GM23338 (cell line): ENCODE results near the gene CALCB. TPM values are rescaled to one million over a fixed set of nuclear protein-coding genes. Genes with fewer than 3 reads are reported as not detected.

ENCODE experiments used
- ATAC-seq: fragments of 200-7000 bp; cut with Tn5 transposase; 3 replicates; pipeline ENCODE4 v1.9.1; 2020
- DNase-seq: peaks from one replicate; pipeline ENCODE4 v3.0.0-alpha.2; 2015; ENCODE audit warnings: low spot score
- H2AFZ ChIP-seq: fragments of 200-600 bp; sonication (generic); 2 replicates; pipeline ENCODE4 v1.8.0; 2016; ENCODE audit warnings: antibody characterized with exemption, mild to moderate bottlenecking, moderate library complexity
- H3F3A ChIP-seq: fragments of 200-600 bp; sonication (generic); replicated peaks from 2 replicates; pipeline ENCODE4 v1.8.0; 2017; ENCODE audit warnings: antibody characterized with exemption, mixed run types, low read depth
- H3K27ac ChIP-seq: fragments of 200-600 bp; sonication (generic); 2 replicates; pipeline ENCODE4 v1.6.1; 2016; ENCODE audit warnings: low read depth
- H3K27me3 ChIP-seq: fragments of 200-600 bp; sonication (generic); 2 replicates; pipeline ENCODE4 v1.8.0; 2016; ENCODE audit warnings: mild to moderate bottlenecking, mixed run types, moderate library complexity; ENCODE audit not compliant: insufficient read depth
- H3K36me3 ChIP-seq: fragments of 200-600 bp; sonication (generic); 2 replicates; pipeline ENCODE4 v1.8.0; 2016; ENCODE audit warnings: mild to moderate bottlenecking; ENCODE audit not compliant: insufficient read depth
- H3K4me1 ChIP-seq: fragments of 200-600 bp; sonication (generic); 2 replicates; pipeline ENCODE4 v1.8.0; 2016; ENCODE audit warnings: mild to moderate bottlenecking, moderate library complexity; ENCODE audit not compliant: insufficient read depth
- H3K4me2 ChIP-seq: fragments of 200-600 bp; sonication (generic); 2 replicates; pipeline ENCODE4 v1.7.1; 2017; ENCODE audit warnings: mixed run types
- H3K4me3 ChIP-seq: fragments of 200-600 bp; sonication (generic); 2 replicates; pipeline ENCODE4 v1.6.1; 2016; ENCODE audit warnings: mixed run types
- H3K79me2 ChIP-seq: fragments of 200-600 bp; sonication (generic); replicated peaks from 2 replicates; pipeline ENCODE4 v1.8.0; 2017; ENCODE audit warnings: mild to moderate bottlenecking; ENCODE audit not compliant: insufficient read depth
- H3K9me2 ChIP-seq: fragments of 200-600 bp; sonication (generic); 2 replicates; pipeline ENCODE4 v1.8.0; 2017; ENCODE audit not compliant: insufficient read depth
- H4K20me1 ChIP-seq: fragments of 200-600 bp; sonication (generic); replicated peaks from 2 replicates; pipeline ENCODE4 v1.8.0; 2017; ENCODE audit warnings: mild to moderate bottlenecking; ENCODE audit not compliant: insufficient read depth
- H3K27ac Mint-ChIP-seq: 2 replicates; pipeline ENCODE4 v1.8.0; 2020; ENCODE audit warnings: inconsistent platforms, mild to moderate bottlenecking, moderate library complexity, mixed read lengths
- H3K27me3 Mint-ChIP-seq: 3 replicates; pipeline ENCODE4 v1.8.0; 2022; ENCODE audit warnings: low read depth, mild to moderate bottlenecking, moderate library complexity, mixed read lengths, inconsistent platforms; ENCODE audit not compliant: insufficient read depth, poor library complexity
- H3K36me3 Mint-ChIP-seq: 3 replicates; pipeline ENCODE4 v1.8.0; 2021; ENCODE audit warnings: low read depth, mild to moderate bottlenecking, inconsistent platforms, moderate library complexity, mixed read lengths
- H3K4me1 Mint-ChIP-seq: 3 replicates; pipeline ENCODE4 v1.8.0; 2020; ENCODE audit warnings: mild to moderate bottlenecking, inconsistent platforms, mixed read lengths
- H3K4me3 Mint-ChIP-seq: 3 replicates; pipeline ENCODE4 v1.8.0; 2021; ENCODE audit warnings: moderate library complexity, mild to moderate bottlenecking, inconsistent platforms, mixed read lengths
- H3K9me3 Mint-ChIP-seq: 3 replicates; pipeline ENCODE4 v1.8.0; 2020; ENCODE audit warnings: moderate library complexity, mild to moderate bottlenecking, inconsistent platforms, mixed read lengths
- EZH2 ChIP-seq: fragments of 200-600 bp; sonication (generic); IDR thresholded peaks from one replicate; pipeline ENCODE4 v1.8.0; 2017; ENCODE audit warnings: antibody characterized with exemption, mild to moderate bottlenecking, low read depth; ENCODE audit not compliant: unreplicated experiment
- NANOG ChIP-seq: IDR thresholded peaks from 2 replicates; pipeline ENCODE4 v1.6.1; 2016; ENCODE audit warnings: antibody characterized with exemption, borderline replicate concordance
- STAT1 ChIP-seq: IDR thresholded peaks from one replicate; pipeline ENCODE4 v1.6.1; 2016; ENCODE audit warnings: antibody characterized with exemption; ENCODE audit not compliant: unreplicated experiment
- ZNF114 ChIP-seq: fragments of 250-450 bp; sonication (Bioruptor Pico); IDR thresholded peaks from 2 replicates; pipeline ENCODE4 v1.5.0; 2020; ENCODE audit warnings: mild to moderate bottlenecking, moderate library complexity
- polyA plus RNA-seq: library from polyadenylated mRNA; unstranded; fragments of >200 nt; fragmentation: Nextera tagmentation; extraction: Ambion mirVana; gene quantifications from 2 replicates; pipeline ENCODE4 v1.2.1, GENCODE V29; 2016
- total RNA-seq: library from RNA; depleted of rRNA; stranded (reverse); fragments of >200 nt; shearing (Covaris generic); gene quantifications from 2 replicates; pipeline ENCODE4 v1.2.3, GENCODE V29; 2014
- TF ChIP-seq, protein P1 (sequence below): IDR thresholded peaks from one replicate; pipeline ENCODE4 v1.6.1; 2018; ENCODE audit warnings: antibody characterized with exemption; ENCODE audit not compliant: unreplicated experiment
- TF ChIP-seq, protein P2 (sequence below): fragments of 250-450 bp; sonication (Bioruptor Pico); IDR thresholded peaks from 2 replicates; pipeline ENCODE4 v1.5.0; 2020; ENCODE audit warnings: mild to moderate bottlenecking, moderate library complexity

CALCB gene
- total and polyA plus RNA-seq, 2 experiments from 2014 or later, result 7.9 to 9.5 TPM

- Histone ChIP-seq H3K4me1 (0 out of 2 replicates have a peak, but pooled peaks cover 6% of the 10 kb centered on the region), H4K20me1 (no peaks in the 10 kb centered on the region), H2AFZ (no peak overlapping the region), H3K27me3 (peaks cover 23% of the 10 kb centered on the region), H3K36me3 (no peaks in the 10 kb centered on the region), H3K4me3 (no peak overlapping the region), H3F3A (no peaks in the 10 kb centered on the region), H3K79me2 (no peaks in the 10 kb centered on the region), H3K27ac (no peak overlapping the region), H3K9me2 (no peaks in the 10 kb centered on the region), H3K4me2 (no peak overlapping the region)
- TF ChIP-seq, protein P1, sequence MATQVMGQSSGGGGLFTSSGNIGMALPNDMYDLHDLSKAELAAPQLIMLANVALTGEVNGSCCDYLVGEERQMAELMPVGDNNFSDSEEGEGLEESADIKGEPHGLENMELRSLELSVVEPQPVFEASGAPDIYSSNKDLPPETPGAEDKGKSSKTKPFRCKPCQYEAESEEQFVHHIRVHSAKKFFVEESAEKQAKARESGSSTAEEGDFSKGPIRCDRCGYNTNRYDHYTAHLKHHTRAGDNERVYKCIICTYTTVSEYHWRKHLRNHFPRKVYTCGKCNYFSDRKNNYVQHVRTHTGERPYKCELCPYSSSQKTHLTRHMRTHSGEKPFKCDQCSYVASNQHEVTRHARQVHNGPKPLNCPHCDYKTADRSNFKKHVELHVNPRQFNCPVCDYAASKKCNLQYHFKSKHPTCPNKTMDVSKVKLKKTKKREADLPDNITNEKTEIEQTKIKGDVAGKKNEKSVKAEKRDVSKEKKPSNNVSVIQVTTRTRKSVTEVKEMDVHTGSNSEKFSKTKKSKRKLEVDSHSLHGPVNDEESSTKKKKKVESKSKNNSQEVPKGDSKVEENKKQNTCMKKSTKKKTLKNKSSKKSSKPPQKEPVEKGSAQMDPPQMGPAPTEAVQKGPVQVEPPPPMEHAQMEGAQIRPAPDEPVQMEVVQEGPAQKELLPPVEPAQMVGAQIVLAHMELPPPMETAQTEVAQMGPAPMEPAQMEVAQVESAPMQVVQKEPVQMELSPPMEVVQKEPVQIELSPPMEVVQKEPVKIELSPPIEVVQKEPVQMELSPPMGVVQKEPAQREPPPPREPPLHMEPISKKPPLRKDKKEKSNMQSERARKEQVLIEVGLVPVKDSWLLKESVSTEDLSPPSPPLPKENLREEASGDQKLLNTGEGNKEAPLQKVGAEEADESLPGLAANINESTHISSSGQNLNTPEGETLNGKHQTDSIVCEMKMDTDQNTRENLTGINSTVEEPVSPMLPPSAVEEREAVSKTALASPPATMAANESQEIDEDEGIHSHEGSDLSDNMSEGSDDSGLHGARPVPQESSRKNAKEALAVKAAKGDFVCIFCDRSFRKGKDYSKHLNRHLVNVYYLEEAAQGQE, result no peak
- TF ChIP-seq EZH2 (no peak), NANOG (no peak), STAT1 (no peak), ZNF114 (CRISPR knock-in tag) (no peak)
- TF ChIP-seq, protein P2, sequence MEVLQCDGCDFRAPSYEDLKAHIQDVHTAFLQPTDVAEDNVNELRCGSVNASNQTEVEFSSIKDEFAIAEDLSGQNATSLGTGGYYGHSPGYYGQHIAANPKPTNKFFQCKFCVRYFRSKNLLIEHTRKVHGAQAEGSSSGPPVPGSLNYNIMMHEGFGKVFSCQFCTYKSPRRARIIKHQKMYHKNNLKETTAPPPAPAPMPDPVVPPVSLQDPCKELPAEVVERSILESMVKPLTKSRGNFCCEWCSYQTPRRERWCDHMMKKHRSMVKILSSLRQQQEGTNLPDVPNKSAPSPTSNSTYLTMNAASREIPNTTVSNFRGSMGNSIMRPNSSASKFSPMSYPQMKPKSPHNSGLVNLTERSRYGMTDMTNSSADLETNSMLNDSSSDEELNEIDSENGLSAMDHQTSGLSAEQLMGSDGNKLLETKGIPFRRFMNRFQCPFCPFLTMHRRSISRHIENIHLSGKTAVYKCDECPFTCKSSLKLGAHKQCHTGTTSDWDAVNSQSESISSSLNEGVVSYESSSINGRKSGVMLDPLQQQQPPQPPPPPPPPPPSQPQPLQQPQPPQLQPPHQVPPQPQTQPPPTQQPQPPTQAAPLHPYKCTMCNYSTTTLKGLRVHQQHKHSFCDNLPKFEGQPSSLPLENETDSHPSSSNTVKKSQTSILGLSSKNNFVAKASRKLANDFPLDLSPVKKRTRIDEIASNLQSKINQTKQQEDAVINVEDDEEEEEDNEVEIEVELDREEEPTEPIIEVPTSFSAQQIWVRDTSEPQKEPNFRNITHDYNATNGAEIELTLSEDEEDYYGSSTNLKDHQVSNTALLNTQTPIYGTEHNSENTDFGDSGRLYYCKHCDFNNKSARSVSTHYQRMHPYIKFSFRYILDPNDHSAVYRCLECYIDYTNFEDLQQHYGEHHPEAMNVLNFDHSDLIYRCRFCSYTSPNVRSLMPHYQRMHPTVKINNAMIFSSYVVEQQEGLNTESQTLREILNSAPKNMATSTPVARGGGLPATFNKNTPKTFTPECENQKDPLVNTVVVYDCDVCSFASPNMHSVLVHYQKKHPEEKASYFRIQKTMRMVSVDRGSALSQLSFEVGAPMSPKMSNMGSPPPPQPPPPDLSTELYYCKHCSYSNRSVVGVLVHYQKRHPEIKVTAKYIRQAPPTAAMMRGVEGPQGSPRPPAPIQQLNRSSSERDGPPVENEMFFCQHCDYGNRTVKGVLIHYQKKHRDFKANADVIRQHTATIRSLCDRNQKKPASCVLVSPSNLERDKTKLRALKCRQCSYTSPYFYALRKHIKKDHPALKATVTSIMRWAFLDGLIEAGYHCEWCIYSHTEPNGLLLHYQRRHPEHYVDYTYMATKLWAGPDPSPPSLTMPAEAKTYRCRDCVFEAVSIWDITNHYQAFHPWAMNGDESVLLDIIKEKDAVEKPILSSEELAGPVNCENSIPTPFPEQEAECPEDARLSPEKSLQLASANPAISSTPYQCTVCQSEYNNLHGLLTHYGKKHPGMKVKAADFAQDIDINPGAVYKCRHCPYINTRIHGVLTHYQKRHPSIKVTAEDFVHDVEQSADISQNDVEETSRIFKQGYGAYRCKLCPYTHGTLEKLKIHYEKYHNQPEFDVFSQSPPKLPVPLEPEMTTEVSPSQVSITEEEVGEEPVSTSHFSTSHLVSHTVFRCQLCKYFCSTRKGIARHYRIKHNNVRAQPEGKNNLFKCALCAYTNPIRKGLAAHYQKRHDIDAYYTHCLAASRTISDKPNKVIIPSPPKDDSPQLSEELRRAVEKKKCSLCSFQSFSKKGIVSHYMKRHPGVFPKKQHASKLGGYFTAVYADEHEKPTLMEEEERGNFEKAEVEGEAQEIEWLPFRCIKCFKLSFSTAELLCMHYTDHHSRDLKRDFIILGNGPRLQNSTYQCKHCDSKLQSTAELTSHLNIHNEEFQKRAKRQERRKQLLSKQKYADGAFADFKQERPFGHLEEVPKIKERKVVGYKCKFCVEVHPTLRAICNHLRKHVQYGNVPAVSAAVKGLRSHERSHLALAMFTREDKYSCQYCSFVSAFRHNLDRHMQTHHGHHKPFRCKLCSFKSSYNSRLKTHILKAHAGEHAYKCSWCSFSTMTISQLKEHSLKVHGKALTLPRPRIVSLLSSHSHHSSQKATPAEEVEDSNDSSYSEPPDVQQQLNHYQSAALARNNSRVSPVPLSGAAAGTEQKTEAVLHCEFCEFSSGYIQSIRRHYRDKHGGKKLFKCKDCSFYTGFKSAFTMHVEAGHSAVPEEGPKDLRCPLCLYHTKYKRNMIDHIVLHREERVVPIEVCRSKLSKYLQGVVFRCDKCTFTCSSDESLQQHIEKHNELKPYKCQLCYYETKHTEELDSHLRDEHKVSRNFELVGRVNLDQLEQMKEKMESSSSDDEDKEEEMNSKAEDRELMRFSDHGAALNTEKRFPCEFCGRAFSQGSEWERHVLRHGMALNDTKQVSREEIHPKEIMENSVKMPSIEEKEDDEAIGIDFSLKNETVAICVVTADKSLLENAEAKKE (CRISPR knock-in tag), result no peak
- Mint-ChIP-seq H3K4me1 (peaks cover 11% of the 10 kb centered on the region), H3K36me3 (no peaks in the 10 kb centered on the region), H3K9me3 (no peaks in the 10 kb centered on the region), H3K27ac (no peak overlapping the region), H3K27me3 (peaks cover 26% of the 10 kb centered on the region), H3K4me3 (no peak overlapping the region)
- ATAC-seq (no peak), DNase-seq (no peak)
Measured at GRCh38 chr11:15118431-15118830, 45.0 kb downstream of the CALCB start.
